C4-2B (cell line): ENCODE results near the gene KCNK5.

Experiments
- H3K27ac ChIP-seq: fragments of 450-650 bp; 2 replicates; pipeline ENCODE4 v1.5.1; 2017
- ZFX ChIP-seq: fragments of 450-650 bp; IDR thresholded peaks from 2 replicates; pipeline ENCODE4 v1.6.1; 2017
- TF ChIP-seq, protein P1 (sequence below): fragments of 450-650 bp; conservative IDR thresholded peaks from 2 replicates; pipeline ENCODE4 v1.5.1; 2017; ENCODE audit warnings: mild to moderate bottlenecking

The KCNK5 gene

DNA sequence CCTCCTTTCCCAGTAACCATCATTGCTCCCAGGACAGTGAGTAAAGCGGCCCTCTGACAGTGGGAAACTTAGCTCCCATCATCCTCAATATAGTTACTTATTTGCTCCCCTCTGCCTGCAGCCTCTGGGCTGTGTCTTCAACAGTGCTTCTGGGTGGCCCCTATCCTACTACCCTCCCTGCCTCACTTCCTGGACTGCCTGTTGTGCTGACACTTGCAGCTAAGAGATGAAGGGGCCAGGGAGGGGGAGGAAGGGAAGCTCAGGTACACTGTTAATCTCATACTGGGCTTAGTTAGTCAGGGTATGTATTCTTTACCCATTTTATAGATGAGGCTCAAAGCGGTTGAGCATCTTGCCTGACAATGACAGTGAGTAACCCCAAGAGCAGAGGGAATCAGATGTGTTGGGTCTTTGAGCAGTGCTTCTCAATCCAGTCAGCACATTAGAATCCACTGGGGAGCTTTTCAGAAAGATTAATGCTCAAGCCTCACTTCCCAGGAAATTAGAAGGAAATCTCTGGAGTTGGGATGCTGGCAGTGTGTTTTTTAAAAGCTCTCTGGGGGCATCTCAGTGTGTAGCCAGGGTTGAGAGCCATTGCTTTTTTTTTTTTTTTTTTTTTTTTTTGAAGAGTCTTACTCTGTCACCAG lies 27.1 kb upstream of the KCNK5 start:
- no peak overlapping the region for H3K27ac ChIP-seq

DNA sequence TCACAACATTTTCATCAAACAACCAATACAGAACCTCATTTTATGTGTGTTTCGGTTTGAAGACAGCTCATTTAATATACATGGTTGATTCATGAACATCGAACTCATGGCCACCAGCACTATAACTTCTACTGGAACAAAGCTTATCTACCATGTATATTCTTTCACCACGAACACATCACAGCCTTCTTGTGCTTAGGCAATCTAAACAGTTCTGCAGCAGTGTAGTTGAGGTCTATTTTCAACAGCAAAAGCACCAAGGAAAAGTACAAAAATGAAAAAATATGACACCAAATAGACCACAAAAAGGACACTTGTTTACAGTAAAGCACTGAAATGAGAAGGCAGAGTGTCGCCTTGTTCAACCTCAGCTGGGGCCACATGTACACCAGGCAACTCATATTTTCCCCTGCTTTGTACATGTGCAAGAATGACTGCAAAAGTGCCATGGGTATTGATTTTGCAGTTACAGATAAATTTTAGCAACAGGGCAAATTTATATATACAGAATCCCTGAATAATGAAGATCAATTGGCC lies 25.8 kb upstream of the KCNK5 start:
- H3K27ac ChIP-seq = no peak overlapping the region
- TF ChIP-seq, protein P1, sequence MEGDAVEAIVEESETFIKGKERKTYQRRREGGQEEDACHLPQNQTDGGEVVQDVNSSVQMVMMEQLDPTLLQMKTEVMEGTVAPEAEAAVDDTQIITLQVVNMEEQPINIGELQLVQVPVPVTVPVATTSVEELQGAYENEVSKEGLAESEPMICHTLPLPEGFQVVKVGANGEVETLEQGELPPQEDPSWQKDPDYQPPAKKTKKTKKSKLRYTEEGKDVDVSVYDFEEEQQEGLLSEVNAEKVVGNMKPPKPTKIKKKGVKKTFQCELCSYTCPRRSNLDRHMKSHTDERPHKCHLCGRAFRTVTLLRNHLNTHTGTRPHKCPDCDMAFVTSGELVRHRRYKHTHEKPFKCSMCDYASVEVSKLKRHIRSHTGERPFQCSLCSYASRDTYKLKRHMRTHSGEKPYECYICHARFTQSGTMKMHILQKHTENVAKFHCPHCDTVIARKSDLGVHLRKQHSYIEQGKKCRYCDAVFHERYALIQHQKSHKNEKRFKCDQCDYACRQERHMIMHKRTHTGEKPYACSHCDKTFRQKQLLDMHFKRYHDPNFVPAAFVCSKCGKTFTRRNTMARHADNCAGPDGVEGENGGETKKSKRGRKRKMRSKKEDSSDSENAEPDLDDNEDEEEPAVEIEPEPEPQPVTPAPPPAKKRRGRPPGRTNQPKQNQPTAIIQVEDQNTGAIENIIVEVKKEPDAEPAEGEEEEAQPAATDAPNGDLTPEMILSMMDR = no peak

More for the DNA sequence above, 27.1 kb upstream of the KCNK5 start:
- TF ChIP-seq, protein P1 = no peak
- no peak for TF ChIP-seq ZFX

DNA sequence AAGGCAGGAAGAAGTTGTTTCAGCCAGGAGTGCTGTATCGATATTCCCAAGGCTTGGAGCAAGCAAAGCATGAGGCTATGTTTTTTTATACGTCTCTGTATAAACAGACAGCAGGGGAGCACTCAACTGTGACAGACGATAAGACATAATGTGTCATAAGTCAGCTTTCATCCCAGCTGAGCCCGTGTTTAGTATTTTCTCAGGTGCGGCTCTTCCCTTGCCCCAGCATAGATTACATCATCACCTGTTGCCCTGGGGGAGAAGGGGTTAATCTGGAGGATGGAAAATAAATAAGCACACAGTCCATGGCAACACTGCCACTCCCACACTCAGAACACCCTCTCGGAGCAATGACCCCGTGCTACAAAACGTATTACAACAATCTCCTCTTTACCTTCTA lies 22.1 kb upstream of the KCNK5 start:
- TF ChIP-seq, protein P1 = no peak
- no peak for TF ChIP-seq ZFX

DNA sequence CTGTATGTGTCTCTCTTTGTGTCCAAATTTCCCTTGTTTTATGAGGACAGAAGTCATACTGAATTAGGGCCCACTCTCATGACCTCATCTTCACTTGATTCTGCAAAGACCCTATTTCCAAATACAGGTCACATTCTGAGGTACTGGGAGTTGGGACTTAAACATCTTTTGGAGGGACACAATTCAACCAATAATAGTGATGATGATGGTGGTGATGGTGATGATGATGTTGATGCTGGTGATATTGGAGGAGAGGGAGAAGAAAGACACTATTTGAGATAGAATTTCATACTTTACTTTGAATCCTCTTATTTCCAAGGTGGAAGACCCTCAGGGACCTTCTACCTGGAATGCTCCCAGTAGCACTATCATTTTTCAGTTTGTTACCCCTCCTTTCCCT lies 21.2 kb upstream of the KCNK5 start:
- no peak for TF ChIP-seq ZFX
- TF ChIP-seq, protein P1 = no peak
- no peak overlapping the region for H3K27ac ChIP-seq

More for the DNA sequence above, 22.1 kb upstream of the KCNK5 start:
- H3K27ac ChIP-seq = no peak overlapping the region

DNA sequence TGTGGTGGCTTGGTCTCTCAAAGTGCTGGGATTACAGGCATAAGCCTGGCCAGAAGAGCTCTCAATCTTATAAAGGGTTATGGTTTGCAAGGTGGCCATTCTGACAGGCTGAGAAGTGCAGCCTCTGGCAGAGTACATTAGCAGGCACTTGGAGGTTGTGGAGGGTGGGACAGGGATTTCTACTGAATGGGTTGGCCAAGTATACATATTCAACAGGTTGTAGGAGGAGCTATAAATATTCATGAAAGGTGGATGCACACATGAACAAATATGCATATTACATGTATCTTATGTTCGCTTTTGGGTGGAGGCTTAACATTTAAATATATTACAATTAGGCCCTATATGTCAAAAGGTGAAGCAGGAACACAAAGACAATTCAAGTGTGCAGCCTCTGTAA lies 20.0 kb upstream of the KCNK5 start:
- H3K27ac ChIP-seq = no peak overlapping the region

DNA sequence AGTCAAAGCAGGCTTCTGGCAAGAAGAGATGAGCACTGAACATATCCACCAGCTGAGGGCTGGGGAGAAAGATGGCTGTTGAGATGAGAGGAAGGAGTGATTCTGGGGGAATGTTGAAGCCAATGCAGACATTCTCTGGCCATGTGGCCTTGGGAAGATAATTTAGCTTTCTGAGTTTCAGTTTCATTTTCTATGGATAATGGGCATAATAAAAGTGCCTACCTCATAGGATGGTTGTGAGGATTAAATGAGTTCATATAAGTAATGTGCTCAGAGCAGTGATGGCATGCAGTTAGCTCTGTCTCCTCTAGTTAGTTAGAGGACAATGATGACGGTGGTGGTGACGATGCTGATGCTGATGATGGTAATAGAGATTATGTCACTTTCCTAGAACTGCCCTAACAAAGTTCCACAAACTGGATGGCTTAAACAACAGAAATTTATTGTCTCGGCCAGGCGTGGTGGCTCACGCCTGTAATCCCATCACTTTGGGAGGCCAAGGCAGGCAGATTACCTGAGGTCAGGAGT lies 18.5 kb upstream of the KCNK5 start:
- H3K27ac ChIP-seq = no peak overlapping the region
- TF ChIP-seq ZFX = no peak
- TF ChIP-seq, protein P1 = no peak

More for the DNA sequence above, 20.0 kb upstream of the KCNK5 start:
- TF ChIP-seq ZFX = no peak
- TF ChIP-seq, protein P1 = no peak

DNA sequence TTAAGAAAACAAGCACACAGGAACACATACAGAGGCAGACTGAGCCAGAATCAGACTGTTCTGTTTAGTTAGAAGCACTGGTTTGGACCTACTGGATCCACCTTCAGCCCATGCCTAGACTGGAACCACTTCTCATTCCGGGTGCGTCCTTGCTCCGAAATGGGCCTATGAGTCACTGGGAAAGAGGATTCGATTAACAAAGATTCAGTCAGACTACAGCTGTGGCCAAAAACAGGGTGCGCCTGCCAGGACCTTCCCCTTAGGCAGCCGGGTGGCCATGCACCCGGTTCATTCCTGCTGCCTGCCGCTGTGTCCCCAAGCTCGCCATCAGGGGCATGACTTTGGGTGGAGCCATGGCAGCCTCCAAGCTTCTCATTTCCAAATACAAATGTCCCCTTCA lies 14.5 kb upstream of the KCNK5 start:
- TF ChIP-seq ZFX = no peak
- TF ChIP-seq, protein P1 = no peak
- no peak overlapping the region for H3K27ac ChIP-seq
